GM23338 (cell line): Measurements from ENCODE around the gene EFCAB6. TPM values are rescaled to one million over a fixed set of nuclear protein-coding genes. Genes with fewer than 3 reads are reported as not detected.

Experiments used
- ATAC-seq: fragments of 200-7000 bp; cut with Tn5 transposase; 3 replicates; pipeline ENCODE4 v1.9.1; 2020
- DNase-seq: peaks from one replicate; pipeline ENCODE4 v3.0.0-alpha.2; 2015; ENCODE audit warnings: low spot score
- H2AFZ ChIP-seq: fragments of 200-600 bp; sonication (generic); 2 replicates; pipeline ENCODE4 v1.8.0; 2016; ENCODE audit warnings: antibody characterized with exemption, mild to moderate bottlenecking, moderate library complexity
- H3F3A ChIP-seq: fragments of 200-600 bp; sonication (generic); replicated peaks from 2 replicates; pipeline ENCODE4 v1.8.0; 2017; ENCODE audit warnings: antibody characterized with exemption, mixed run types, low read depth
- H3K27ac ChIP-seq: fragments of 200-600 bp; sonication (generic); 2 replicates; pipeline ENCODE4 v1.6.1; 2016; ENCODE audit warnings: low read depth
- H3K27me3 ChIP-seq: fragments of 200-600 bp; sonication (generic); 2 replicates; pipeline ENCODE4 v1.8.0; 2016; ENCODE audit warnings: mild to moderate bottlenecking, mixed run types, moderate library complexity; ENCODE audit not compliant: insufficient read depth
- H3K36me3 ChIP-seq: fragments of 200-600 bp; sonication (generic); 2 replicates; pipeline ENCODE4 v1.8.0; 2016; ENCODE audit warnings: mild to moderate bottlenecking; ENCODE audit not compliant: insufficient read depth
- H3K4me1 ChIP-seq: fragments of 200-600 bp; sonication (generic); 2 replicates; pipeline ENCODE4 v1.8.0; 2016; ENCODE audit warnings: mild to moderate bottlenecking, moderate library complexity; ENCODE audit not compliant: insufficient read depth
- H3K4me2 ChIP-seq: fragments of 200-600 bp; sonication (generic); 2 replicates; pipeline ENCODE4 v1.7.1; 2017; ENCODE audit warnings: mixed run types
- H3K4me3 ChIP-seq: fragments of 200-600 bp; sonication (generic); 2 replicates; pipeline ENCODE4 v1.6.1; 2016; ENCODE audit warnings: mixed run types
- H3K79me2 ChIP-seq: fragments of 200-600 bp; sonication (generic); replicated peaks from 2 replicates; pipeline ENCODE4 v1.8.0; 2017; ENCODE audit warnings: mild to moderate bottlenecking; ENCODE audit not compliant: insufficient read depth
- H3K9me2 ChIP-seq: fragments of 200-600 bp; sonication (generic); 2 replicates; pipeline ENCODE4 v1.8.0; 2017; ENCODE audit not compliant: insufficient read depth
- H4K20me1 ChIP-seq: fragments of 200-600 bp; sonication (generic); replicated peaks from 2 replicates; pipeline ENCODE4 v1.8.0; 2017; ENCODE audit warnings: mild to moderate bottlenecking; ENCODE audit not compliant: insufficient read depth
- H3K27ac Mint-ChIP-seq: 2 replicates; pipeline ENCODE4 v1.8.0; 2020; ENCODE audit warnings: inconsistent platforms, mild to moderate bottlenecking, moderate library complexity, mixed read lengths
- H3K27me3 Mint-ChIP-seq: 3 replicates; pipeline ENCODE4 v1.8.0; 2022; ENCODE audit warnings: low read depth, mild to moderate bottlenecking, moderate library complexity, mixed read lengths, inconsistent platforms; ENCODE audit not compliant: insufficient read depth, poor library complexity
- H3K36me3 Mint-ChIP-seq: 3 replicates; pipeline ENCODE4 v1.8.0; 2021; ENCODE audit warnings: low read depth, mild to moderate bottlenecking, inconsistent platforms, moderate library complexity, mixed read lengths
- H3K4me1 Mint-ChIP-seq: 3 replicates; pipeline ENCODE4 v1.8.0; 2020; ENCODE audit warnings: mild to moderate bottlenecking, inconsistent platforms, mixed read lengths
- H3K4me3 Mint-ChIP-seq: 3 replicates; pipeline ENCODE4 v1.8.0; 2021; ENCODE audit warnings: moderate library complexity, mild to moderate bottlenecking, inconsistent platforms, mixed read lengths
- H3K9me3 Mint-ChIP-seq: 3 replicates; pipeline ENCODE4 v1.8.0; 2020; ENCODE audit warnings: moderate library complexity, mild to moderate bottlenecking, inconsistent platforms, mixed read lengths
- CREB1 ChIP-seq: fragments of 250-450 bp; sonication (Bioruptor Pico); IDR thresholded peaks from 2 replicates; pipeline ENCODE4 v1.5.0; 2020; ENCODE audit warnings: low read depth, mild to moderate bottlenecking, moderate library complexity
- CTCF ChIP-seq, 2 experiments: fragments of 200-600 bp in 1 of 2; sonication (generic) in 1 of 2; conservative IDR thresholded peaks; 2 replicates each; pipeline versions ENCODE4 v1.5.1 to v1.6.1; 2016 to 2017; ENCODE audit warnings: antibody characterized with exemption in 2 of 2, low read depth in 2 of 2, mild to moderate bottlenecking in 2 of 2, moderate library complexity in 1 of 2
- ETS1 ChIP-seq: IDR thresholded peaks from 2 replicates; pipeline ENCODE4 v1.6.1; 2016; ENCODE audit warnings: antibody characterized with exemption
- EZH2 ChIP-seq: fragments of 200-600 bp; sonication (generic); IDR thresholded peaks from one replicate; pipeline ENCODE4 v1.8.0; 2017; ENCODE audit warnings: antibody characterized with exemption, mild to moderate bottlenecking, low read depth; ENCODE audit not compliant: unreplicated experiment
- EZH2phosphoT487 ChIP-seq: fragments of 200-600 bp; sonication (generic); IDR thresholded peaks from one replicate; pipeline ENCODE4 v1.8.1; 2018; ENCODE audit warnings: antibody characterized with exemption; ENCODE audit not compliant: unreplicated experiment
- JUNB ChIP-seq: IDR thresholded peaks from one replicate; pipeline ENCODE4 v1.6.1; 2016; ENCODE audit warnings: antibody characterized with exemption; ENCODE audit not compliant: unreplicated experiment
- NANOG ChIP-seq: IDR thresholded peaks from 2 replicates; pipeline ENCODE4 v1.6.1; 2016; ENCODE audit warnings: antibody characterized with exemption, borderline replicate concordance
- POLR2AphosphoS5 ChIP-seq: IDR thresholded peaks from 2 replicates; pipeline ENCODE4 v1.6.1; 2016; ENCODE audit warnings: antibody characterized with exemption, low read depth
- REST ChIP-seq: IDR thresholded peaks from one replicate; pipeline ENCODE4 v1.6.1; 2018; ENCODE audit warnings: antibody characterized with exemption; ENCODE audit not compliant: unreplicated experiment
- STAT1 ChIP-seq: IDR thresholded peaks from one replicate; pipeline ENCODE4 v1.6.1; 2016; ENCODE audit warnings: antibody characterized with exemption; ENCODE audit not compliant: unreplicated experiment
- ZNF114 ChIP-seq: fragments of 250-450 bp; sonication (Bioruptor Pico); IDR thresholded peaks from 2 replicates; pipeline ENCODE4 v1.5.0; 2020; ENCODE audit warnings: mild to moderate bottlenecking, moderate library complexity
- ZNF331 ChIP-seq: fragments of 250-450 bp; sonication (Bioruptor Pico); IDR thresholded peaks from 2 replicates; pipeline ENCODE4 v1.5.0; 2020; ENCODE audit warnings: low read depth, mild to moderate bottlenecking, moderate library complexity
- ZNF462 ChIP-seq: fragments of 250-450 bp; sonication (Bioruptor Pico); IDR thresholded peaks from 2 replicates; pipeline ENCODE4 v1.5.0; 2020; ENCODE audit warnings: mild to moderate bottlenecking, moderate library complexity
- polyA plus RNA-seq: library from polyadenylated mRNA; unstranded; fragments of >200 nt; fragmentation: Nextera tagmentation; extraction: Ambion mirVana; gene quantifications from 2 replicates; pipeline ENCODE4 v1.2.1, GENCODE V29; 2016
- total RNA-seq: library from RNA; depleted of rRNA; stranded (reverse); fragments of >200 nt; shearing (Covaris generic); gene quantifications from 2 replicates; pipeline ENCODE4 v1.2.3, GENCODE V29; 2014

Gene EFCAB6
- total and polyA plus RNA-seq, 2 experiments from 2014 or later, result 1.1 to 1.8 TPM

- Histone ChIP-seq H3K79me2 (peaks cover 4% of the 10 kb centered on the region; the same call in 1 of the 2 replicates), H3K36me3 (no peaks in the 10 kb centered on the region), H2AFZ (no peak overlapping the region), H3K4me3 (no peak overlapping the region), H3F3A (no peaks in the 10 kb centered on the region), H3K27ac (no peak overlapping the region), H4K20me1 (peaks cover 2% of the 10 kb centered on the region; the same call in 1 of the 2 replicates), H3K4me1 (no peaks in the 10 kb centered on the region; the same call in 1 of the 2 replicates), H3K27me3 (no peaks in the 10 kb centered on the region), H3K4me2 (no peak overlapping the region), H3K9me2 (no peaks in the 10 kb centered on the region)
- no peak for TF ChIP-seq CTCF (conservative IDR thresholded peaks at IDR 0.05; ENCODE audit: low read depth in 2 of 2)
- no peak for TF ChIP-seq EZH2
- no peak for TF ChIP-seq ZNF114
- no peak for TF ChIP-seq REST
- TF ChIP-seq ZNF331 (CRISPR knock-in tag), result no peak
- TF ChIP-seq JUNB, result no peak
- no peak for TF ChIP-seq NANOG
- no peak for TF ChIP-seq EZH2phosphoT487
- no peak for TF ChIP-seq POLR2AphosphoS5
- TF ChIP-seq STAT1, result no peak
- no peak for TF ChIP-seq ZNF462
- TF ChIP-seq ETS1, result no peak
- no peak for TF ChIP-seq CREB1 (CRISPR knock-in tag)
- H3K4me1 Mint-ChIP-seq, result peaks cover 13% of the 10 kb centered on the region
- no peak overlapping the region for H3K27ac Mint-ChIP-seq
- DNase-seq (no peak), ATAC-seq (peak; percentile 21; the same call in 2 of the 3 replicates)
- H3K9me3 Mint-ChIP-seq, result no peaks in the 10 kb centered on the region; the same call in 2 of the 3 replicates
- peaks cover 18% of the 10 kb centered on the region for H3K27me3 Mint-ChIP-seq
- peaks cover 12% of the 10 kb centered on the region; the same call in 2 of the 3 replicates for H3K36me3 Mint-ChIP-seq
- H3K4me3 Mint-ChIP-seq, result no peak overlapping the region
Observed at GRCh38 chr22:43833286-43834240, 21.5 kb upstream of the EFCAB6 start.
